Ovary (tissue), 9 donors: ENCODE data around the gene GJD4. TPM values are rescaled to one million over a fixed set of nuclear protein-coding genes. Genes with fewer than 3 reads are reported as not detected.
A peak's percentile ranks its signal among the peaks of the same experiment; 100 is the strongest.

Source experiments
- DNase-seq, 5 donors: peaks; one replicate each; pipeline ENCODE4 v3.0.0-alpha.2; 2019 to 2020
- H3K27ac ChIP-seq, 2 donors: fragments of 200-600 bp; one replicate each; pipeline versions ENCODE4 v1.5.1 to v1.8.0; 2019 to 2022
- H3K27me3 ChIP-seq: fragments of 200-600 bp; one replicate; pipeline ENCODE4 v1.8.0; 2022
- H3K36me3 ChIP-seq: fragments of 200-600 bp; sonication (generic); one replicate; pipeline ENCODE4 v1.5.1; 2019
- H3K4me1 ChIP-seq: one replicate; pipeline ENCODE4 v1.8.1; 2013; ENCODE audit warnings: mild to moderate bottlenecking, moderate library complexity; ENCODE audit not compliant: insufficient read depth
- H3K4me3 ChIP-seq: fragments of 200-600 bp; sonication (generic); one replicate; pipeline ENCODE4 v1.5.1; 2017
- H3K9me3 ChIP-seq, 2 donors: fragments of 200-600 bp in 1 of 2; sonication (generic) in 1 of 2; one replicate each; pipeline versions ENCODE4 v1.5.1 to v1.8.1; 2013 to 2019; ENCODE audit warnings: mild to moderate bottlenecking in 1 of 2, moderate library complexity in 1 of 2
- EP300 ChIP-seq: sonication (generic); formaldehyde crosslinking; IDR thresholded peaks from one replicate; pipeline ENCODE4 v1.6.1; 2017; ENCODE audit warnings: antibody characterized with exemption
- POLR2A ChIP-seq: fragments of 450-650 bp; IDR thresholded peaks from one replicate; pipeline ENCODE4 v1.6.1; 2017; ENCODE audit warnings: antibody characterized with exemption, mild to moderate bottlenecking, moderate library complexity
- WGBS, 3 donors: extraction: QIAGEN DNeasy Blood & Tissue Kit in 1 of 3; methylation state at CpG; one replicate each; pipeline versions ENCODE4 v1.1.5 to v1.1.7; 2013 to 2017; 5-methylcytosine and 5-hydroxymethylcytosine counted together
- intact Hi-C, 4 donors: fragments of 100-400 bp; cut with DNase I; formaldehyde crosslinking; loops; one replicate each; pipeline versions ENCODE4 v1.11.0 to v1.15.1; 2022 to 2023
- polyA plus RNA-seq, 2 donors: library from polyadenylated mRNA; stranded (reverse); fragments of 200-250 nt in 1 of 2; fragments of 350-450 nt in 1 of 2; fragmentation: Illumina TruSeq in 1 of 2; extraction: RNeasy Lipid Tissue Mini Kit (QIAGEN cat#74804) in 1 of 2; gene quantifications; one replicate each; pipeline ENCODE4 v1.2.3, GENCODE V29; 2013 to 2014
- total RNA-seq, 7 donors: library from RNA; depleted of rRNA in 2 of 7; stranded (reverse); fragments of >200 nt in 2 of 7; fragmentation: NEBNext Ultra II Directional in 3 of 7; extraction: Animal tissue kit (Norgen Biotek cat#: 25700) in 3 of 7; gene quantifications; one replicate each; pipeline versions ENCODE4 v1.1.0 to v1.2.4, GENCODE V29; 2016 to 2023
- TF ChIP-seq, protein P1 (sequence below), 3 donors: fragments of 450-650 bp in 2 of 3; fragments of 200-600 bp in 1 of 3; IDR thresholded peaks; one replicate each; pipeline versions ENCODE4 v1.5.1 to v1.8.0; 2016 to 2022; ENCODE audit warnings: antibody characterized with exemption in 3 of 3, mild to moderate bottlenecking in 1 of 3
- donor health status: DM: no; HTN: no; CAD: no; lungs with moderate emphysema.
- donor health status: DM: no; HTN: no; CAD: no.
- donor health status: Bipolar disorder and iron deficiency.
- donor health status: DM: yes; HTN: yes; CAD: no.
- donor health status: DM: no; HTN: no; CAD: no.
- donor health status: DM: yes; HTN: yes; CAD: no.

Gene GJD4
- total and polyA plus RNA-seq, 9 donors = not detected

DNA sequence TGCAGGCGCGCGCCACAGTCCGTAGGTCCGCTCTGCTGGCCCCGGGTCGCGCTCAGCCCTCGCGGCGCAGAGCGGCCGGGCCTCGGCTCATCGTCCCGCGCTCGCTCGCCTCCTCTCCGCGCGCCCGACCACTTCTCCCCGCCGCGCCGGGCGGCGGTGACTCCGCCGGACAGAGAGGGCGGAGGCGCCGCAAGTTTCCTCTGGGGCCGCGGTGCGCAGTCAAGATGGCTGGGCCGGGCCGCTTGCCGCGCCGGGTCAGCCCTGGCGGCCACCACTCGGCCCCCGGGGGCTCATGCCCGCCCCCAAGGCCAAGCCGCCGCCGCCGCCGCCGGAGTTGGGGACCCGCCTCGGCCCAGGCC lies 36.5 kb downstream of the GJD4 start:
- H3K27me3 ChIP-seq = no peaks in the 10 kb centered on the region
- no peaks in the 10 kb centered on the region for H3K9me3 ChIP-seq
- DNase-seq = no peak
- H3K4me1 ChIP-seq = peaks cover 9% of the 10 kb centered on the region
- H3K4me3 ChIP-seq = peak overlapping the region; percentile 57
- no peaks in the 10 kb centered on the region for H3K36me3 ChIP-seq
- intact Hi-C loops = loop anchor here in 1 of 4 donors (2.0 kb wide), 1 partner anchor 1131 kb away; no protein-coding TSS in a partner anchor
- TF ChIP-seq POLR2A (no peak), EP300 (no peak)
- TF ChIP-seq, protein P1, sequence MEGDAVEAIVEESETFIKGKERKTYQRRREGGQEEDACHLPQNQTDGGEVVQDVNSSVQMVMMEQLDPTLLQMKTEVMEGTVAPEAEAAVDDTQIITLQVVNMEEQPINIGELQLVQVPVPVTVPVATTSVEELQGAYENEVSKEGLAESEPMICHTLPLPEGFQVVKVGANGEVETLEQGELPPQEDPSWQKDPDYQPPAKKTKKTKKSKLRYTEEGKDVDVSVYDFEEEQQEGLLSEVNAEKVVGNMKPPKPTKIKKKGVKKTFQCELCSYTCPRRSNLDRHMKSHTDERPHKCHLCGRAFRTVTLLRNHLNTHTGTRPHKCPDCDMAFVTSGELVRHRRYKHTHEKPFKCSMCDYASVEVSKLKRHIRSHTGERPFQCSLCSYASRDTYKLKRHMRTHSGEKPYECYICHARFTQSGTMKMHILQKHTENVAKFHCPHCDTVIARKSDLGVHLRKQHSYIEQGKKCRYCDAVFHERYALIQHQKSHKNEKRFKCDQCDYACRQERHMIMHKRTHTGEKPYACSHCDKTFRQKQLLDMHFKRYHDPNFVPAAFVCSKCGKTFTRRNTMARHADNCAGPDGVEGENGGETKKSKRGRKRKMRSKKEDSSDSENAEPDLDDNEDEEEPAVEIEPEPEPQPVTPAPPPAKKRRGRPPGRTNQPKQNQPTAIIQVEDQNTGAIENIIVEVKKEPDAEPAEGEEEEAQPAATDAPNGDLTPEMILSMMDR (IDR thresholded peaks at IDR 0.05) = no peak
- H3K27ac ChIP-seq = peak overlapping the region; percentile 45 to 71
- WGBS, 3 donors = 0 to 2% (median 0%) methylated on average over 13 to 54 of the region's 54 CpGs

DNA sequence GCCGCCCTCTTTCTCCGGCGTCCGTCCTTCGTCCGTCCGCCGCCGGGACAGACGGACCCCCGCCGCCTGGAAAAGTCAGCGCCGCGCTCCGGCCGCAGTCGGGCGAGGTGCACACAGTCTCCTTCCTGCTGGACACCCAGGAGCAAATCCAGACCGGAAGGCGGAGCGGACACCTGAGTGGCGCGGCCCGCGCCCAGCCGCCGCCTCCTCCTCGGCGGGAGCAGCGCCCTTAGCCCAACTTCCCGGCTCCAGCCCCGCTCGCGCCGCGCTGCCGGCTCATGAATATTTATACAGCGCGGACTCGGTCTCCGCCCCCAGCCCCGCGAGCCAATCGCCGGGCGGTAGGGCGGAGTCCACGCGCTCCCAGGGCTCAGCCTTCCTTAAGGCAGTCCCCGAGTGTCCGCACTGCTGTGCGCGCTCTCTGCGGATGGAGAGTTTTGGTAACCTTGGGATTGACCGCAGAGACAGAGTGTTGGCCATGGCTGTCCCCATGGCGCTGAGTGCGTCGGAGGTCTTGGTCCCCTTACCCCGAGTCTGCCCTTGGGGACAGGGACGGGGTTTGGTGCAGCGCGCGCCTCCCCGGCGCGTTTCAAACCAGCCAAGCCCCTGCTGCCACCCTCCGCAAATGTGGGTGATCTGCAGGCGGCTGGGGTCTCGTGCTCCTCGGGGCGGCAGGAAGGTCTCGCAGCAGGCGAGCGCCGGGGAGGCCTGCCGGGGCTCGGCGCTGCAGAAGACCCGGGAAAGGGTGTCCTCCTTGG lies 37.1 kb downstream of the GJD4 start, which contains the start of gene FZD8:
TSS of gene FZD8 (minus strand) at position 262 of the 758 bp plus-strand sequence. CDS start 867 bp downstream, outside the sequence.
- H3K27me3 ChIP-seq = no peaks in the 10 kb centered on the region
- peak; percentile 83 to 92 (median 88) for DNase-seq
- no peaks in the 10 kb centered on the region for H3K36me3 ChIP-seq
- no peaks in the 10 kb centered on the region for H3K9me3 ChIP-seq
- WGBS, 3 donors = 0 to 1% (median 1%) methylated on average over 70 to 80 of the region's 80 CpGs
- H3K27ac ChIP-seq = peak within 1 kb of the TSS; percentile 45 to 71
- intact Hi-C loops = loop anchor here in 1 of 4 donors (2.0 kb wide), 1 partner anchor 1131 kb away; no protein-coding TSS in a partner anchor
- TF ChIP-seq POLR2A (peak; percentile 78), EP300 (no peak)
- TF ChIP-seq, protein P1 (IDR thresholded peaks at IDR 0.05) = peak in 1 of 3 donors; percentile 6
- H3K4me3 ChIP-seq = peak within 1 kb of the TSS; percentile 57
- H3K4me1 ChIP-seq = peaks cover 9% of the 10 kb centered on the region

DNA sequence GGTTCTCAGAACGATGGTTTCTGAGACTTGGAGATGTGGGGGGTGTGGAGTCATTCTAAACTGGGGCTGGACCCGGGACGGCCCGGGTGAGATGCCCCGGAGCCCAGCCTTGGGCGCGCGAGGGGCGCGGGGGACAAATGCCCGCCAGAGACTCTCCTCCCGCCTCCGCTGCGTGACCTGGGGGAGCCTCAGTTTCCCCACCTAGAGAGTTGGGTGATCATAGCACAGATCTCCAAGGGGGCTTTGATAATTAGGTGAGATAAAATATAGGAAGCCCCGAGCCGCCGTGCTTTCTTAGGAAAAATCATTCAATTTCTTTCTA lies 37.6 kb downstream of the GJD4 start:
- no peaks in the 10 kb centered on the region for H3K9me3 ChIP-seq
- peak in 2 of 5 donors; percentile 9 to 15 for DNase-seq
- no peak overlapping the region for H3K27ac ChIP-seq
- peak overlapping the region; percentile 57 for H3K4me3 ChIP-seq
- WGBS, 3 donors = 0 to 2% (median 1%) methylated on average over 17 of the region's 17 CpGs
- H3K4me1 ChIP-seq = peaks cover 9% of the 10 kb centered on the region
- no peaks in the 10 kb centered on the region for H3K27me3 ChIP-seq
- TF ChIP-seq EP300 (no peak), POLR2A (no peak)
- TF ChIP-seq, protein P1 (IDR thresholded peaks at IDR 0.05) = no peak
- no peaks in the 10 kb centered on the region for H3K36me3 ChIP-seq
- intact Hi-C loops = loop anchor here in 1 of 4 donors (2.0 kb wide), 1 partner anchor 1130 kb away; no protein-coding TSS in a partner anchor

DNA sequence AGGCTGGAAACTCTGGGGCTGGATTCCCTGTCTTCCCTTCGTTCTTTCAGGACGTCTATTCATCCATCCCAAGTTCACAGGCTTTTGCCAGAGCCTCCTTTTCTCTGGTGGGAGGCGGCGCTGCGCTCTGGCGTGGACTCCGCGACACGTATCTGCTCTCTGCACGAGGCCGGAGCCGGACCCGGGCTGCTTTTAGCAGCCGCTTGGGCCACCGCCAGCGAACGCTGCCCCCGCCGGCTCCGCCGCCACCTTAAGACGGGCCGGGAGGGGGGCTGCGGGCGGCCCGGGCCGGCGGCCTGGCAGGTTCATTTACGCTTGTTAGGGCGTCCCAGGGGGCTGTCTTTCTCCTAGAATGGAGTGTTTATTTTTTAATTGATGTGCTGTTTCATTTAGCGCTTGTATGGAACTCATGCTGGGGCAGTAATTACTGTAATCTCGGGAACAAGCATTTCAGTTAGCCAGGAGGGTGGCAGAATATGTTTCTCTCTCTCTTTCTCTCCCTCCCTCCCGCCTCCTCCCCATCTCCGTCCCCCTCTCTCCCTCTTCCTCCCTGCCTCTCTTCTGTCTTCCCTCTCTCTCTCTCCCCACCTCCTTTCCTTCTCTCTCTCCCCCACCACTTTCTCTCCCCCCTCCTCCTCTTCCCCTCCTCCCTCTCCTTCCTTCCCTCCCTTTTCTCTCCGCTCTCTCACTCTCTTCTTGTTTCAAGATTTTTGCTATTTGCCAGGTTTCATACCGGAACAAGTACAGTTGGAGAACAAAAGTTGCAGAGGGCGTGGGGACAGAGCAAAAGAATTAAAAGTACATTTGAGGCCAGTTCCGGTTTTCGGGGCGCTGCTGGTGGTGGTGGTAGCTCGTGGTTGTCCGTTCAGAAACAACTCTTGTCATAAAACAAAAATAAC lies 38.3 kb downstream of the GJD4 start:
- H3K27ac ChIP-seq = peak overlapping the region; percentile 2 to 23
- intact Hi-C loops = loop anchor here in 1 of 4 donors (2.0 kb wide), 1 partner anchor 1129 kb away; no protein-coding TSS in a partner anchor

More for the DNA sequence above, 38.3 kb downstream of the GJD4 start:
- no peaks in the 10 kb centered on the region for H3K36me3 ChIP-seq
- TF ChIP-seq, protein P1 (IDR thresholded peaks at IDR 0.05) = no peak
- TF ChIP-seq EP300 (no peak), POLR2A (no peak)
- peaks cover 9% of the 10 kb centered on the region for H3K4me1 ChIP-seq
- peak; percentile 67 to 83 (median 80) for DNase-seq
- H3K27me3 ChIP-seq = no peaks in the 10 kb centered on the region
- WGBS, 3 donors = 0 to 1% (median 0%) methylated on average over 42 of the region's 42 CpGs
- peak overlapping the region; percentile 57 for H3K4me3 ChIP-seq
- no peaks in the 10 kb centered on the region for H3K9me3 ChIP-seq
